ENCODE data around the gene CHRDL1. TPM values are rescaled to one million over a fixed set of nuclear protein-coding genes. Genes with fewer than 3 reads are reported as not detected.
"Not testable (repeated sequence)": the region's sequence is repeated elsewhere in the genome, so short reads cannot be mapped to it uniquely, and the experiment has no call there.

Gene CHRDL1
- total RNA-seq, 1 donor from 2014 or later = 0.58 TPM

GRCh38 chrX:110669572-110669971 is 126.0 kb downstream of the CHRDL1 start:
- DNase-seq (ENCODE audit: extremely low read depth, low read depth, low spot score) = no peak

GRCh38 chrX:110667706-110668105 is 127.9 kb downstream of the CHRDL1 start:
- no peak for DNase-seq (ENCODE audit: extremely low read depth, low read depth, low spot score)

- no peak for DNase-seq (ENCODE audit: extremely low read depth, low read depth, low spot score)
Observed at GRCh38 chrX:110665223-110666002, 130.2 kb downstream of the CHRDL1 start.

GRCh38 chrX:110657073-110657472 is 138.5 kb downstream of the CHRDL1 start:
- DNase-seq (ENCODE audit: extremely low read depth, low read depth, low spot score) = no peak

- DNase-seq (ENCODE audit: extremely low read depth, low read depth, low spot score) = not testable (repeated sequence)
Observed at GRCh38 chrX:110654280-110654679, 141.3 kb downstream of the CHRDL1 start.

- DNase-seq (ENCODE audit: extremely low read depth, low read depth, low spot score) = no peak
Observed at GRCh38 chrX:110646386-110646785, 149.2 kb downstream of the CHRDL1 start.

Measured in glomerular endothelial cell (primary cell).